AG09319 (cell line): ENCODE data around the gene TMTC1.

Experiments
- DNase-seq: peaks from one replicate; pipeline ENCODE4 v3.0.0-alpha.2; 2010; ENCODE audit warnings: low read depth; ENCODE audit errors: extremely low read depth
- CTCF ChIP-seq: IDR thresholded peaks from 2 replicates; pipeline ENCODE4 v1.5.1; 2011; ENCODE audit warnings: low read depth, mild to moderate bottlenecking, inconsistent platforms, low read length, moderate library complexity

TMTC1 gene

GRCh38 chr12:29804019-29804418 lies 20.3 kb upstream of the TMTC1 start:
- TF ChIP-seq CTCF = no peak
- no peak for DNase-seq

- DNase-seq = no peak
- no peak for TF ChIP-seq CTCF
Observed at GRCh38 chr12:29799591-29799990, 15.8 kb upstream of the TMTC1 start.

- TF ChIP-seq CTCF = no peak
- DNase-seq = no peak
Observed at GRCh38 chr12:29797565-29798355, 14.0 kb upstream of the TMTC1 start.

- no peak for TF ChIP-seq CTCF
- DNase-seq = peak; percentile 82
Observed at GRCh38 chr12:29796823-29797263, 13.1 kb upstream of the TMTC1 start.

GRCh38 chr12:29795715-29796114 lies 12.0 kb upstream of the TMTC1 start:
- no peak for DNase-seq
- TF ChIP-seq CTCF = no peak

- no peak for TF ChIP-seq CTCF
- DNase-seq = no peak
Observed at GRCh38 chr12:29794862-29795261, 11.1 kb upstream of the TMTC1 start.

- DNase-seq = no peak
- TF ChIP-seq CTCF = no peak
Observed at GRCh38 chr12:29792853-29793252, 9.1 kb upstream of the TMTC1 start.
